ENCODE measurements around the gene LIPK. TPM values are rescaled to one million over a fixed set of nuclear protein-coding genes. Genes with fewer than 3 reads are reported as not detected.
"Not testable (repeated sequence)": the region's sequence is repeated elsewhere in the genome, so short reads cannot be mapped to it uniquely, and the experiment has no call there.

Gene LIPK
- polyA plus RNA-seq (ENCODE audit: insufficient read length in 4 of 4) = not detected

DNA sequence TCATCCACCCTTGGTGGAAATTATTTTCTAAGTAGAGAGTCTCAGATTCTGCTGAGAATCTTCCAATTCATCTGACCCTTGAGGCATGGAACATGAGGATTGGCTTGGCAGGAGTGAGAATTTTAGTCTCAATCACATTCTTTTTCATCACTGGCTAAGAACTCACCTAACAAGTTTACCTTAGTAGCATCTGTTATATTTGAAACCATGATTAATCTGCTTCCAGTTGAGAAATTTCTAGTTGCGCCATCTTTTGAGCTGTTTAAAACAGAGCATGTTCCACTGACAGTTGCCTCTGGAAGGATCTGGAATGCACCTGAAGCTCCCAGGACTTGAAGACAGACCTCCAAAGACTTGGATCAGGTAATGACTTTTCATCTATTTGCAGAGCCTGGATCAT is at the start of gene LIPK:
Gene LIPK (plus strand): TSS at position 292 of the 400 bp plus-strand sequence. CDS start 18,295 bp downstream, outside the sequence.
- no peak for DNase-seq (ENCODE audit: low read depth in 4 of 4, low spot score in 3 of 4)

- DNase-seq (ENCODE audit: low read depth in 4 of 4, low spot score in 3 of 4) = no peak
Measured at GRCh38 chr10:88657901-88658300, 48.1 kb upstream of the LIPK start.

- no peak for DNase-seq (ENCODE audit: low read depth in 4 of 4, low spot score in 3 of 4)
Measured at GRCh38 chr10:88659725-88660597, 46.1 kb upstream of the LIPK start.

DNA sequence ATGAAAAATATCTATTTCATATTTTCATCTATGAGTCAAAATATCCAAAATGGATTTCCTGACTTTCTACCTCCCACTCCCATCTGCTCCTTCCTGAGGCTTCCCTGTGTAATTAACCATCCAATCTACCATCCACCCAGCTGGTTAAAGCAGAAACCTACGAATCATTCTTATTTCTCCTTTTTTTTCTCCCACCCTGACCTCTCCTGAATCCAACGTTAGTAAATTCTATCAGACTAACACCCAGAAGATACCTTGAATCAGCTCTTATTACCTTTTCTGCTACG is 45.5 kb upstream of the LIPK start:
- no peak for DNase-seq (ENCODE audit: low read depth in 4 of 4, low spot score in 3 of 4)

DNA sequence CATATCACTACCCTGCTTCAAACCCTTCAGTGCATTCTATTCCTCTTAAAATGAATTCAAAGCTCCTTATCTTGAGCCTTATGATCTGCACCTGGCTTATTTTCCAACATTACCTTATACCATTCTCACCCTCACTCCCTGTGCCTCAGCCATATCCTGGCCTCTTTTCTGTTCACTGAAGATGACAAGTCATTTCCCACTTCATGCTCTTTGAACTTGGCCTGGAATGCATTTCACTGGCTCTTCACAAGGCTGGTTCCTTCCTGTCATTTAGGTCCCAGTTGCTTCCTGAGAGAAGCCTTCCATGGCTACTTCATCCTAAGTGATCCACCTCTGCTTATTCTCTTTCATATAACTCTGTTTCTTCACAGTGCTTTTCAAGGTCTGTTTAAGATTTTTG is 45.0 kb upstream of the LIPK start:
- DNase-seq (ENCODE audit: low read depth in 4 of 4, low spot score in 3 of 4) = no peak

DNA sequence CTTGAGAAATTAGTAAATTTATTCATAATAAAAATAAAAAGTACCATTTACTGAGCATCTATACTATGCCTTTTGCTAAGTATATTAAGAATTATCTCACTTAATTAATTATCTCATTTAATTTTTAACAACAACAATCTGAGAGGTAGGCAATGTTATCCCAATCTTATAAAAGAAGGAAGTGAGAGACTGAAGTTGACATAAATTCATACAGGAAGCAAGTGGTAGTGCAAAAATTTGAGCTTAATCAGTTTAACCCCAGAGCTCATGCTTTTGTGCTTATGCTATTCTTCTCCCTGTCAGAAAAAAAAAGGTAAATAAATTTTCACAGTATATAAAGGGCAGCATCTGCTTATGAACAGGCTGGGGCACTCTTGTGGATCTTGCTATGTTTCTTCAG is 44.5 kb upstream of the LIPK start:
- DNase-seq (ENCODE audit: low read depth in 4 of 4, low spot score in 3 of 4) = no peak

GRCh38 chr10:88663153-88663552 is 42.9 kb upstream of the LIPK start:
- DNase-seq (ENCODE audit: low read depth in 4 of 4, low spot score in 3 of 4) = not testable (repeated sequence)

- no peak for DNase-seq (ENCODE audit: low read depth in 4 of 4, low spot score in 3 of 4)
Measured at GRCh38 chr10:88664142-88664541, 41.9 kb upstream of the LIPK start, which contains the start of gene LIPF. Gene LIPF (plus strand): TSS chr10:88664442. CDS start chr10:88667298, 2,856 bp downstream.

GRCh38 chr10:88668465-88668864 is 37.6 kb upstream of the LIPK start:
- no peak for DNase-seq (ENCODE audit: low read depth in 4 of 4, low spot score in 3 of 4)

DNA sequence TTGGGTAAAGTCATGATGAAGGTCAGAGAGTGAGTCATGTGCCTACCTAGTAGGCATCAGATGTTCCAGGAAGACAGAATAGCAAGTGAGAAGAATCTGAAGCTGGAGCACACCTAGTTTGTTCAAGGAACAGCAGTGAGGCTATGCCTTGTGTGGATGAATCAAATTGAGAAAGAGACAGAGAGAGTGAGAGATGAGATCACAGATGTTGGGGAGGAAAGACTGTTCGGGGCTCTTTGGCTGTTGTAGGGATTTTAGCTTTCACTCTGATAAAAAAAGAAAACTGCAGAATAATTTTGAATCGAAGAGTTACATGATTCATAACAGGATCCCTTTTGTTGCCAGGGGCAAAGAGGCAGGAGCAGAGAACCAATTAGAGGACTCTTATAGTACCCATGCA is 35.6 kb upstream of the LIPK start:
- no peak for DNase-seq (ENCODE audit: low read depth in 4 of 4, low spot score in 3 of 4)

GRCh38 chr10:88672041-88672440 is 34.0 kb upstream of the LIPK start:
- no peak for DNase-seq (ENCODE audit: low read depth in 4 of 4, low spot score in 3 of 4)

GRCh38 chr10:88676283-88677060 is 29.6 kb upstream of the LIPK start:
- no peak for DNase-seq (ENCODE audit: low read depth in 4 of 4, low spot score in 3 of 4)

DNA sequence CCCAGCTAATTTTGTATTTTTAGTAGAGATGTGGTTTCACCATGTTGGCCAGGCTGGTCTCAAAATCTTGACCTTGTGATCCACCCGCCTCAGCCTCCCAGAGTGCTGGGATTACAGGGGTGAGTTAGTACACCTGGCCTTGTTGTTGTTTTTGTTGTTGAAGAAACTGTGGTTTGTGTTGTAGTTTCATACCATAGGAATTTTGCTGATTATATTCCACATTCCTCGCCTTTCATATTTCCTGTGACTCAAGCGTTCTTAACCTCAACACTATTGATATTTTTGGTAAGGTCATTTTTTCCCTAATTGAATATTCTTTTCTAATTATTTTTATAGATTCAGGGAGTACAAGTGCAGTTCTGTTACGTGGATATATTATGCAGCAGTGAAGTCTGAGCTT is 25.1 kb upstream of the LIPK start:
- DNase-seq (ENCODE audit: low read depth in 4 of 4, low spot score in 3 of 4) = no peak

DNA sequence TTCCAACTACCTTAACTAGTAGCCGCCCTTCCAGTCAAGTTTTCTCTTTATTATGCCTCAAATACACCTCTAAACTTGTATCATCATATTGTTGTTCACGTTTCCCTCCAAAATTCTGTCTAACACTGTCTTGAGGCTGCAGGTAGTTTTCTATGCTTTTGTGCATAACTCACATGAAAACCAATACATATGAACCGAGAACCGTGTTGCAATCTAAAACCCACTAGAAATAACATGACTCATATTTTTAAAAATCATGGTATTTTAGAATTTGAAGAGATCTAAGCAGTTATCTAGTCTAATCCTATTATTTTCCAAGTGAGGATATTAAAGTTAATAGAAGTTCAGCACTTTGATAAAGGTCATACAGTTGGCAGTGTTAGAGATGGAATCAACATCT is 23.6 kb upstream of the LIPK start:
- no peak for DNase-seq (ENCODE audit: low read depth in 4 of 4, low spot score in 3 of 4)

- DNase-seq (ENCODE audit: low read depth in 4 of 4, low spot score in 3 of 4) = no peak
Measured at GRCh38 chr10:88687853-88688467, 18.1 kb upstream of the LIPK start.

GRCh38 chr10:88689366-88689765 is 16.7 kb upstream of the LIPK start:
- DNase-seq (ENCODE audit: low read depth in 4 of 4, low spot score in 3 of 4) = no peak

GRCh38 chr10:88693392-88694020 is 12.5 kb upstream of the LIPK start:
- DNase-seq (ENCODE audit: low read depth in 4 of 4, low spot score in 3 of 4) = no peak

GRCh38 chr10:88702848-88703597 is 3.0 kb upstream of the LIPK start:
- DNase-seq (ENCODE audit: low read depth in 4 of 4, low spot score in 3 of 4) = peak in 2 of 4 donors; percentile 18 to 21

- DNase-seq (ENCODE audit: low read depth in 4 of 4, low spot score in 3 of 4) = no peak
Measured at GRCh38 chr10:88707429-88708155, 1.5 kb downstream of the LIPK start.

- not testable (repeated sequence) for DNase-seq (ENCODE audit: low read depth in 4 of 4, low spot score in 3 of 4)
Measured at GRCh38 chr10:88709361-88709760, 3.3 kb downstream of the LIPK start.
